T-helper 1 cell (primary cell): ENCODE data around the gene ZHX3.
"Not testable (repeated sequence)": the region's sequence is repeated elsewhere in the genome, so short reads cannot be mapped to it uniquely, and the experiment has no call there.

Experiments
- DNase-seq, 5 donors: peaks; one replicate each; pipeline ENCODE4 v3.0.0-alpha.2; 2012 to 2020

Gene ZHX3

GRCh38 chr20:41145317-41145716, 172.2 kb downstream of the ZHX3 start:
- no peak for DNase-seq

- no peak for DNase-seq
Measured at GRCh38 chr20:41143354-41143753, 174.2 kb downstream of the ZHX3 start.

GRCh38 chr20:41142919-41143318, 174.6 kb downstream of the ZHX3 start:
- peak in 4 of 5 donors; percentile 30 to 75 (median 38) for DNase-seq

- DNase-seq, result no peak
Measured at GRCh38 chr20:41142245-41142644, 175.3 kb downstream of the ZHX3 start.

DNA sequence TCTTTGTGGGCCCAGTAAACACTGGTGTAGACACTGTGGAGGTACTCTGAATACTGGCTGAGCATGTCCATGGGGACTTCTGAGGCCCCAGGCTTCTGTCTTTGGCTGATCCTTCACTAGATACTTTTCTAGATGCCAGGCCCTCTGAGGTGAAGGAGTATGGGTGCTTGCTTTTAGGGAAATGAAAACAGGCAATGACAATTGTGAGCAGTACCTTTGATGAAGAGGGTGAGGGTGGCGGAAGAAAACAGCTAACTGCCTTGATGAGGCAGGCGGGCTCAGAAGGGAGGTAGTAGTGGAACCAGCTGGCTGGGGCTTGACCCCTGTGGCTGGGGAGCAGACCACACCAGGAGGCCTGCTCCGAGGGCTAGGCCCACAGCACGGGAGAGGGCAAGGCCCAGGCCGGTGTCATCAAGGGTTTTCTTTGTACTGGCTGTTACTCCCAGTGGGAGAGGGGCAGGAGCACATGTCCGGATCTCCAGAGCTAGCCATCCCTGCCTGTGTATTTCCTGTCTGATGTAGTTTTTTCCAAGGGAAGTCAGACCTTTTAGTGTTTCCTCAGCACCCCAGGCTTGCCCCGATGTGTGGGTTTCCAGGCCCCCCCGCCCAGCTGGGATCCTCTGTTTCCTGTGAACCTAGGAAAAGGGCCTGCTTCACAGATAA, 176.2 kb downstream of the ZHX3 start:
- DNase-seq, result no peak

DNA sequence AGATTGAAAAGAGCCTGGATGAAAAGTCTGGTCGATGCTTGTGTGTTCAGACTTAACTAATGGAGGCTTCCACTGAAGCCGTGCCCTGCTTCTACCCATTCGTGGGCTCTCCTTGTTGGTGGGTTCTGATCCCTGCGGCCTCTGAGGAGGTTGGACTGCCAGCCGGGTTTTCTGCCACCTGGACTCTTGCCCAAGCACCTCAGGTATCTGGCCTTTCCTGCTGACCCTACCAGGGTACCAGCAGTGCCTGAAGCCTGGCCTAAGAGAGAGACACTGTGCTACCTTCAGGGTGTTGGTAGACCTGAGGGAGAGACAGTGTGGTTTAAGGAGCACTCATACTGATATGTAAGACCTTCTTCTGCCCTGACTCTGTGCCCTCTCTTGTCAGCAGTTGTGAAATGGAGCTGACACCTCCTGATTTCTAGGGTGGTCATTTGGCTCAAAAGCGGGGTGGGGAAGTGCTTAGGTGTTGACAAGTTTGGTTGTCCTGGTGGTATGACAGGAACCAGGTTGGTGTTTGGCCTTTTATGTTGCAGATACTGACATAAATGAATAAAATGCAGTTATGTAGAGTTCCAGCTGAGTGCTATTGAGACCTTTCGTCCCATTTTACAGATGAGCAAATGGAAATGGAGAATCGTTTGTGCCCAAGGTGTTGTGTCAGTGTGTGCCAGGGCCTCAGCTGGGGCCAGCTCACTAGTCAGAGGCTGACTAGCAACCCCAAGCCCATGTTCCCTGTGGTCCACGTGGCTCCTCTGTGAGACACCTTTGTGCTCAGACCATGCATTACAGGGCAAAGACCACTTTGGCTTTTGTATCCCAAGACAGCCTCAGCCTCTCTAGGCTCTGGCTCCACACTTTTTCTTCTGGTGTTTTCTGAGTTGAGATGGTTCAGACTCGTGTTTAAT, 177.1 kb downstream of the ZHX3 start:
- DNase-seq, result no peak

DNA sequence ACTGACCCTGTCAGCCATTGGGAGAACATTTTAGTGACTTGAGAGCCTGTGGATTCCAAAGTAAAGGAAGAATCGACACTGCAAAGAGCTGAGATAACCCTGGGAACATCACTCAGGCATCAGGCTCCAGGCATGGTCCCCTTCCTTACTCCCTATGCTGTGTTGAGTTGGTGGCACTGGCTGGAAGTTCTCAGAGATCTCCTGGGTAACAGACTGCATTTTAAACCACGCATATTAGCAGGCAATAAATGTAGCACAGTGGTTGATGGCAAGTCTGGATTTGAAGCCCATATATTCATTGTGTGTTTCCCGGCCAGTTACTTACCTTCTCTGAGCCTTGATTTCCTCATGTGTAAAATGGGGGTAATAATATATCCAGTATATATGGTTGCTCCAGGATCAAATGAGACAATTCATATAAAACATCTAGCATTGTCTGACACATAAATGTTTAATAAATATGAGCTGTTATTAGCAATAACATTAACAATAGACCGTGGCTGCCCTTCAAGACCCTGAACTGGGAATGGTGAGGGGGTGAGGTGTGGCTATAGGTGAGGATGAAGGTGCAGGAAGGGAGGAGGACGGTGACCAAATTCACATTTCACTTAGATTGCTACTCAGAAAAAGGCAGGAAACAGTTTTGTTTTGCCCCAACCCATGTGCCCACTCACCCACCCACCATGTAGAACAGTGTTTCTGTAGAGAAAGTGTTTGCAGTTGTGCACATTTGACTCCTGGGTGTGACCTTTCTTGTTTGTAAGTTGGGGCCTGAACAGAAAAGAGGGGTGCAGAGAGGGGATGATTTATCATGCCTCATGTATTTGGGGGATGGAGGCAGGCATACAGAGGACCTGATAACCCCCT, 178.1 kb downstream of the ZHX3 start:
- peak in 1 of 5 donors; percentile 56 for DNase-seq

- DNase-seq, result peak in 2 of 5 donors; percentile 22 to 62
Measured at GRCh38 chr20:41138475-41139226, 178.9 kb downstream of the ZHX3 start.

DNA sequence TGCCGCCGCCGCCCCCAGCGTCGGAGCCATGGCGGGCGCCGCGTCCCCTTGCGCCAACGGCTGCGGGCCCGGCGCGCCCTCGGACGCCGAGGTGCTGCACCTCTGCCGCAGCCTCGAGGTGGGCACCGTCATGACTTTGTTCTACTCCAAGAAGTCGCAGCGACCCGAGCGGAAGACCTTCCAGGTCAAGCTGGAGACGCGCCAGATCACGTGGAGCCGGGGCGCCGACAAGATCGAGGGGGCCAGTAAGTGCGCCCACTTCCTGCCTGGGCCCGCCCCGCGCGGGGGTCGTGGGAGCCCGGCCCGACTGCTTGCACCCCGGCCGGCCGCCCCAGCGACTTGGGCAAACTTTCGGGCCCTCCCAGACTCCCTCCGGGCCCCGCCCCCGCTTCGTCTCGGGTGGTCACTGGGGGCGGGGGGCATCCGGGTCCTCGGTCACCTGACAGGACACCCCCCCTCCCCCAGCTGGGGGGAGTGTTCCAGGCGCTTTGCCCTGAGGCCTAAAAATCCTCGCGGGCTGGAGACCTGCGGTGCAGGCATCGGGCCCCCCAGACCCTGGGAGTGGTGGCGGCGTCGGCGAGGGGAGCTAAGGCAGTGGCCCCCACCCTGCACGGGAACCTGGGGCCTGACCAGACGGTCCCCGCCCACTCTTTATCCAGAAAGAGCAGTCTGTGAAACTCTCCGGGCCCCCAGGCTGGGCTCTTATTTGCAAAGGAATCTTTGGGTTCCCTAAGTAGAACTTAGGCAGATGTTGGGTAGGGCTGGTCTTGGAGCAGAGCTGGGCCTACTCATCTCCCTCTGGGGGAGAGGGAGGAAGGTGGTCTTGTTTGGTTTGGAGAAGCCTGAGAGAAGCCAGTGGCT, 179.7 kb downstream of the ZHX3 start:
- DNase-seq, result peak; percentile 47 to 68 (median 52)

GRCh38 chr20:41136680-41137613, 180.6 kb downstream of the ZHX3 start, which contains the start of gene PLCG1:
Gene PLCG1 (plus strand): TSS chr20:41137543. CDS start chr20:41137642, 99 bp downstream.
- peak; percentile 75 to 88 (median 80) for DNase-seq

DNA sequence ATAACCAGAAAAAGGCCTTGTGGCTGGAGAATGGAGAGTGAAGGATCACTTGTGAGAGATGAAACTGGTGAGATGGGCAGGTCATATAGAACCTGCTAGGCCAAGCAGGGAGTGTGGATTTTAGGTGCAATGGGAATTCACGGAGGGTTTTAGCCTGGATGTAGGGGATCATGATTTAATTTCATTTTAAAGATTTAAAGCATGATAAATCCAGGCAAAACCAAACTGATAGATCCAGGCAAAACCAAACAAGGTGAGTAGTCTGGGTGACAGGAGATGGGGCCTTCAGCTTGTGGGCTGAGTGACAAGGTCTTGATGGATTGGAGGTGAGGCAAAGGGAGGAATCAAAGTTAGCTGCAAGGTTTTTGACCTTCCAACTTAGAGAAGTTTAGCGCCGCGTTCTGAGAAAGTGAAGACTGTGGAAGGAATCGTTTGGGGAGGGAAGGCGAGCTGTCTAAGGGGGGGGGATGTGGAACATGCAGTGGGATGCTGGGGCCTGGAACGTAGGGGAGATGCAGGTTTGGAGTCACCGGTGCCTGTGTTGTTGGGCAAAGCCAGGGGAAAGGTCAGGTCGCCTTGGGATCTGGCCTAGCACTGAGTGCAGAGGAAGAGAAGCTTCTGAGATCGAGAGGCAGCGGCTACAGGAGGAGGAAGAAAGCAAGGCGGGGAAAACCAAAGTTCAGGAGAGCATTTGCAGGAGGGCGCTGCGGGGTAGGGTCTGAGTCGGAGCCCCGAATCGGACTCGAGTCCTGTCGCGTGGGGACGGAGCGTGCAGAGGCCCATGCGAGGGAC, 181.4 kb downstream of the ZHX3 start:
- no peak for DNase-seq

DNA sequence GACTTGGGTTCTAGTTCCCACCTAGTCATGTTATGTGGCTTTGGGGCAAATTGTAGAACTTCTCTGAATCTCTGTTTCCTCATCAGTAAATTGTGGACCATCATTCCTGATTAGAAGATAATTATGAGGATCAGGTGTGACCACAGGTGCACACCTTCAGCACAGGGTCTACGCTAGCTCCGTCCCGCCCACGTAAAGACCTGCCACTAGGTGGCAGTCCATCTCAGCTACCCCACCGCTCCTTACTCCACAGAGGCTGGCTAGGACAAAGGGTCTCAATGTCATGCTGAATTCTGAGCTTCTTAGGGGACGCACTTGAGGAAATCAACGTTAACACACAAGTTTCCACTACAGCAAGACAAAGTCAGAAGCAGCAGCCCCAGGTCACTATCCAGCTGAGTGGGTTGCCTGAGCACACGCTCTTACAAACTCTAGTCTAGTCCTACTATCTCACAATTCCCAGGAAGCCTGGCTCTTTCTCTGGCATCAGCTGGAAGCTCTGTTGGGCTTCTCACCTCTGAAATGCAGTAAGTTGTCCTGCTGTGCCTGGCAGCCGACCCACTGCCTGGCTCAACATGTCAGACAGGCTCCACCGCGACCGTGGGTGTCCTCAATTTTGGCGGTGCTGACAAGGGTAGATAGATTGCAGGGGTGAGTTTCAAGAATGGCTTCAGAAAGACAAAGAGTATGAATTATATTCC, 182.2 kb downstream of the ZHX3 start:
- peak in 4 of 5 donors; percentile 46 to 65 (median 54) for DNase-seq

DNA sequence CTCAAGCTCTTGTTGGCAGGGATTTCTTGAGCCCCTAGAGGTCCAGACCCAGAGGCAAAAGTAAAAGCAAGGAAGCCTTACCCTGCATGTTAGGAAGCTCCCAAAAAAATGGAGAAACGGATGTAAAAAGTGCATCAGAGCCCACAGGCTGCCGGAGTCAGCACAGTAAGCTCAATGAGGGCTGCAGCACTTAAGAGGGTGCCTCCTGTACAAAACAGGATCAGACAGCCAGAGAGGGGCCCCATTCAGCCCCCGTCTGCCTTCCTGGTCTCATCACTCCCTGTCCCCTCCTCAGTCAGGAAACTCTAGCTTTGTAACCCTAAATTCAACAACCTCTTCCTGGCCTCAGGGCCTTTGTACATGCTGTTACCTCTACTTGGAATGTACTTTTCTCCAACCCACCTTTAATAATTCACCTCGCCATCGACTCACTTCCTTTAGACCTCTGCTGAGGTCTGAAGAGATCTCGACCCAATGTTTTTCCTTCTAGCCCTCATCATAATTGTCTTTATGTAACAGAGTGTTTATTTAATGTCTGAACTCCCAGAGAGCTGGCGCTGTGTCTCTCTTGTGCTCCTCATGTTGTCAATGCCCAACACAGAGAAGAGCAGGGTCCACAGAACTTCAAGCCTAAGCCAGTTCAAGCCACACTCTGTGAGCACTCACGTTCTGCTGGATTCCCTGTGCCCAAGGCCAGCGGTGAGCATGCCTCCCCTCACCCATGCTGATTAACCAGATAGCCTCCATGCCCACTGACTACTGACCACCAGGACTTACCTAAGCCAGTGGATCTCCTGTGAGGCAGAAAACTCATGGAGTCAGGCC, 183.0 kb downstream of the ZHX3 start:
- no peak for DNase-seq

DNA sequence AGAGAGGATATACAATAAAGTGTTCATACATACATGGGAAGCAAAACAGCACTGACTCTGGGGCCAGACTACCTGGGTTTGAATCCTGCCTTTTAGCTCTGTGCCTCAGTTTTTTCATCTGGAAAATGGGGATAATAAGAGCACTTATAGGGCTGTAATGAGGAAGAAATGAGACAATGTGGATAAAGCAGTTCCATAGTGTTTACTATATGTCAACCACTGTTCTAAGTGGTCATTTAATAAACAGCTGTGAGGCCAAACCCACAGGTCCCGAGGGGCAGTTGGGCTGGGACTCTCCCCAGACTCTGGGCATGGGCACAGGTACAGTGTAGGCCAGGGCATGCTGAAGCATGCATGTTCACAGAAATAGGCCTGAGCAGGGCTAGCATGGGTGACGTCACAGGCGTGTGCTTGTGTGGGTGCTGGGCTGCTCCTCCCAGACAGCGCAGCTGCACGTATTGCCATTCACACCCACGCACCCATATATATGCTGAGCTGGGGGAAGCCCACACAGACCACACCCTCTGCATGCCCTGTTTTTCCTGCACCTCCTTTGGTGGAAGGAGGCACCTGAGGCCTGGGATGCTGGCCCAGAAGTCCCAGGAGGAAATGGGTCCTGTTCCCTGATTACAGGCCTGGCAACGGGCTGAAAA, 183.7 kb downstream of the ZHX3 start:
- DNase-seq, result peak in 3 of 5 donors; percentile 45 to 69 (median 50)

- DNase-seq, result not testable (repeated sequence)
Measured at GRCh38 chr20:41132388-41132775, 185.1 kb downstream of the ZHX3 start.

DNA sequence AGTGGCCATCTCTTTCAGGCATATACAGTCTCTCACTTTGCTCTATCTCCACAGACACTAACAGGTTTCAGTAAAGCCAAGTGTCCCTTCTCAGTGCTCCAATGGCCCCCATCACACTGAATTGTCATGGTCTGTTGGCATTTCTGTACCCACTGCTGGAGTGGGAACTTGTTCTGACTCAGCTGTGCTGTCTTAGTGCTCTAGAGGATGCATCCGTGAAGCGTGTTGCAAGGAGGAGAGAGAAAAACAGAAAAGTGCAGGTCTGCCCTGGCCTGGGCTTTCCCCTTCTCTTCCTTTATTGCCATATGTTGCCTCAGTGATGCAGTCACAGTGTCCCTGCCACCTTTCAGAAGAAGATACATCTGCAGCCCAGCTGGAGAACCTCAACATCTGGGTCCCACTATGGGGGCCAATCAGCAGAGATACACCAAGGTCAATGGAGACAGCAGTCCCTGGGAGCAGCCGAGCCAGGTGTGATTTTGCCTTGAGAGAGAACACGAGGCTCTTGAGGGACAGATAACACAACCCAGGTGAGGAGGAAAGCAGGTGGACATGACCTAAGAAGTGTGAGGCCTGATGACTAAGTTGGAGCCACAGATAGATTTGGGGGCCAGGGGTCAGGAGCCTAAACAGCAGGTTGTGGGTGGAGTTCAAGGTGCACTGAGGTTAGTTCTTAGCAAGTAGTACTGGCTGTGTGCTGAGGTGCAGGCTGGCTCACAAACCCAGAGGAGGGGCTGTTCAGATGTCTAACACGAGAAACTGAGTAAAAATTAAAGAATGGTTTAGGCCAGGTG, 185.7 kb downstream of the ZHX3 start:
- peak in 1 of 5 donors; percentile 37 for DNase-seq
